OCI-LY3 (cell line): Measurements from ENCODE around the gene RHOB.
"Not testable (repeated sequence)": the region's sequence is repeated elsewhere in the genome, so short reads cannot be mapped to it uniquely, and the experiment has no call there.

Experiments used
- H2AFZ ChIP-seq: fragments of 200-600, 300-600 bp; shearing (Covaris generic); 2 replicates; pipeline ENCODE4 v1.6.0; 2014; ENCODE audit warnings: antibody characterized with exemption, low read depth, low read length
- H3K27ac ChIP-seq: fragments of 200-600, 300-600 bp; sonication (generic); 2 replicates; pipeline ENCODE4 v1.5.1; 2014; ENCODE audit warnings: mild to moderate bottlenecking, low read length, moderate library complexity, mixed read lengths
- H3K27me3 ChIP-seq: fragments of 200-600, 300-600 bp; sonication (generic); 2 replicates; pipeline ENCODE4 v1.6.1; 2014; ENCODE audit warnings: low read depth, low read length, mixed read lengths
- H3K36me3 ChIP-seq: fragments of 200-600, 300-600 bp; sonication (generic); replicated peaks from 2 replicates; pipeline ENCODE3; 2014; ENCODE audit warnings: low read depth, low read length, mixed read lengths
- H3K4me1 ChIP-seq: fragments of 300-600, 200-600 bp; sonication (generic); 2 replicates; pipeline ENCODE4 v1.6.1; 2014; ENCODE audit warnings: low read length, mixed read lengths
- H3K4me2 ChIP-seq: fragments of 200-600, 300-600 bp; sonication (generic); 2 replicates; pipeline ENCODE4 v1.6.1; 2014; ENCODE audit warnings: low read length, mixed read lengths
- H3K4me3 ChIP-seq: fragments of 300-600, 200-600 bp; sonication (generic); 2 replicates; pipeline ENCODE4 v1.5.1; 2014; ENCODE audit warnings: antibody characterized with exemption, mild to moderate bottlenecking, low read length, moderate library complexity
- H3K79me2 ChIP-seq: fragments of 300-600, 200-600 bp; shearing (Covaris generic); 2 replicates; pipeline ENCODE4 v1.6.1; 2014; ENCODE audit warnings: mild to moderate bottlenecking, low read length, mixed read lengths
- H3K9ac ChIP-seq: fragments of 300-600, 200-600 bp; shearing (Covaris generic); 2 replicates; pipeline ENCODE4 v1.6.0; 2014; ENCODE audit warnings: mild to moderate bottlenecking, low read length, moderate library complexity
- H3K9me3 ChIP-seq: fragments of 200-600, 300-600 bp; shearing (Covaris generic); 2 replicates; pipeline ENCODE4 v1.6.1; 2014; ENCODE audit warnings: low read length, mixed read lengths; ENCODE audit not compliant: insufficient read depth
- H4K20me1 ChIP-seq: fragments of 200-600, 300-600 bp; sonication (generic); 2 replicates; pipeline ENCODE4 v1.6.1; 2016; ENCODE audit warnings: low read length, mixed read lengths; ENCODE audit not compliant: insufficient read depth
- EZH2phosphoT487 ChIP-seq: fragments of 200-600 bp; shearing (Covaris generic); IDR thresholded peaks from 2 replicates; pipeline ENCODE4 v1.6.1; 2018; ENCODE audit warnings: antibody characterized with exemption, mixed run types, low read depth
- TF ChIP-seq, protein P1 (sequence below): fragments of 200-600, 300-600 bp; sonication (generic); IDR thresholded peaks from 2 replicates; pipeline ENCODE4 v1.5.1; 2014; ENCODE audit warnings: antibody characterized with exemption, low read length, low read depth

RHOB gene

DNA sequence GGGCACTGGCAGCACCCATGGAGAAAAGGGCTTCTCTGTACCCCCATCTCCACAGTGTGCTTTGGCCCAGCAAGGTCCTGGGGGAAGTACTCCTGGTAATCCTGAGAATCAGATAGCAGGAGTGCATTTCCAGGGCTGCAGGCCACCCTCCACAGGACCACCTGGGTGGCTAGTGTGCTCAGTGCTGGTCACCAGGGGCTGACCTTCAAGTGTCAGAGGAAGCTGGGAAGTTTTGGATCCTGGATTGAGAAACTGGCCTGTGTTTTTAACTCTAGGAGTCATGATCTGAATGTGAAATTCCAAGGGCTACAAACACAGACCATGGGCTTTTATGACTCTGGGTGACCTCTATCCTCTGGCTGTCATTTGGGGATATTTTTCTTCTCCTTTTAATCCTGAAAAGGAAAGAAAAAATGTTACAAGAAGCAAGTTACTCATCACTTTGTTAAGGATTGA lies 9.3 kb downstream of the RHOB start:
- no peak for TF ChIP-seq EZH2phosphoT487
- TF ChIP-seq, protein P1, sequence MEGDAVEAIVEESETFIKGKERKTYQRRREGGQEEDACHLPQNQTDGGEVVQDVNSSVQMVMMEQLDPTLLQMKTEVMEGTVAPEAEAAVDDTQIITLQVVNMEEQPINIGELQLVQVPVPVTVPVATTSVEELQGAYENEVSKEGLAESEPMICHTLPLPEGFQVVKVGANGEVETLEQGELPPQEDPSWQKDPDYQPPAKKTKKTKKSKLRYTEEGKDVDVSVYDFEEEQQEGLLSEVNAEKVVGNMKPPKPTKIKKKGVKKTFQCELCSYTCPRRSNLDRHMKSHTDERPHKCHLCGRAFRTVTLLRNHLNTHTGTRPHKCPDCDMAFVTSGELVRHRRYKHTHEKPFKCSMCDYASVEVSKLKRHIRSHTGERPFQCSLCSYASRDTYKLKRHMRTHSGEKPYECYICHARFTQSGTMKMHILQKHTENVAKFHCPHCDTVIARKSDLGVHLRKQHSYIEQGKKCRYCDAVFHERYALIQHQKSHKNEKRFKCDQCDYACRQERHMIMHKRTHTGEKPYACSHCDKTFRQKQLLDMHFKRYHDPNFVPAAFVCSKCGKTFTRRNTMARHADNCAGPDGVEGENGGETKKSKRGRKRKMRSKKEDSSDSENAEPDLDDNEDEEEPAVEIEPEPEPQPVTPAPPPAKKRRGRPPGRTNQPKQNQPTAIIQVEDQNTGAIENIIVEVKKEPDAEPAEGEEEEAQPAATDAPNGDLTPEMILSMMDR, result no peak
- Histone ChIP-seq H3K9me3 (no peaks in the 10 kb centered on the region), H3K4me3 (no peak overlapping the region), H3K4me1 (no peaks in the 10 kb centered on the region), H3K79me2 (no peaks in the 10 kb centered on the region), H3K27me3 (peaks cover 19% of the 10 kb centered on the region), H3K9ac (no peak overlapping the region), H3K27ac (no peak overlapping the region), H3K4me2 (no peak overlapping the region), H3K36me3 (no peaks in the 10 kb centered on the region), H4K20me1 (no peaks in the 10 kb centered on the region), H2AFZ (no peak overlapping the region)

- no peak overlapping the region for H3K27ac ChIP-seq
- TF ChIP-seq, protein P1, result no peak
- TF ChIP-seq EZH2phosphoT487, result no peak
- no peak overlapping the region for H2AFZ ChIP-seq
- no peak overlapping the region for H3K9ac ChIP-seq
- H4K20me1 ChIP-seq, result no peaks in the 10 kb centered on the region
- H3K36me3 ChIP-seq, result no peaks in the 10 kb centered on the region
- H3K4me3 ChIP-seq, result no peak overlapping the region
- H3K9me3 ChIP-seq, result no peaks in the 10 kb centered on the region
- H3K4me1 ChIP-seq, result no peaks in the 10 kb centered on the region
- peaks cover 19% of the 10 kb centered on the region for H3K27me3 ChIP-seq
- H3K79me2 ChIP-seq, result no peaks in the 10 kb centered on the region
- H3K4me2 ChIP-seq, result no peak overlapping the region
These were observed 10.0 kb downstream of the RHOB start for GRCh38 chr2:20456636-20457426.

DNA sequence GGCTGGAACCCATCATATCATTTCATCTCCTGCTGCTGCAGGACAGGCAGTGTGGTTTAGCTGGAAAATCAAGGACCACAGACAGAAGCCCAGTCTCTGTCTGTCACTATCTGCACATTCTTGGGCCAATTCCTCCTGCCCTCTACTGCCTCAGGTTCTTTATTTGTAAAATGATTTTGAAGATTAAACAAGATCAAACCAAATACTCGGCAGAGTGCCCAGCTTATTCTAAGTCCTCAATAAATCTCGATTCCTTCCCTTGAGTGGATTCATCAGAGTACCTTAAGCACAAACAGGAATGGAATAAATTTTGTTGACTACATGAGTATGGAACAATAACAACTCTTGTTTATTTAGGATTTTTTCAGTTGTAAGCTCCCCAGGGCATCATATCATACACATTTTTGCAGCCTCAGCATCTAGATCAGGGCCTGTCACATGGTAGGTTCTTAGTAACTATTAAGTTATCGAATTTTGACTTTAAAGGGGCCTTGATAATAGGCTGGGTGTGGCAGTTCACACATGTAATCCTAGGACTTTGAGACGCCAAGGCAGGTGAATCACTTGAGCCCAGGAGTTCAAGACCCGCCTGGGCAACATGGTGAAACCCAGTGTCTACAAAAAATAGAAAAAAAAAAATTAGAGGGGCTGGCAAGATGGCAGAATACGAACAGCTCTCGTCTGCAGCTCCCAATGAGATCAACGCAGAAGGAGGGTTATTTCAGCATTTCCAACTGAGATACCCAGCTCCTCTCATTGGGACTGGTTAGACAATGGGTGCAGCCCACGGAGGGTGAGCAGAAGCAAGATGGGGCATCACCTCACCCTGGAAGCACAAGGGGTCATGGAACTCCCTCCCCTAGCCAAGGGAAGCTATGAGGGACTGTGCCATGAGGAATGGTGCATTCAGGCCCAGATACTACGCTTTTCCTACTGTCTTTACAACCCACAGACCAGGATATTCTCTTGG lies 11.1 kb downstream of the RHOB start:
- no peaks in the 10 kb centered on the region for H3K4me1 ChIP-seq
- H4K20me1 ChIP-seq, result no peaks in the 10 kb centered on the region
- no peak overlapping the region for H3K9ac ChIP-seq
- no peaks in the 10 kb centered on the region for H3K79me2 ChIP-seq
- no peak overlapping the region for H3K4me3 ChIP-seq
- H3K27ac ChIP-seq, result no peak overlapping the region
- H3K9me3 ChIP-seq, result no peaks in the 10 kb centered on the region
- no peaks in the 10 kb centered on the region for H3K36me3 ChIP-seq
- peaks cover 17% of the 10 kb centered on the region for H3K27me3 ChIP-seq
- no peak overlapping the region for H2AFZ ChIP-seq
- no peak for TF ChIP-seq EZH2phosphoT487
- TF ChIP-seq, protein P1, result no peak
- H3K4me2 ChIP-seq, result no peak overlapping the region

DNA sequence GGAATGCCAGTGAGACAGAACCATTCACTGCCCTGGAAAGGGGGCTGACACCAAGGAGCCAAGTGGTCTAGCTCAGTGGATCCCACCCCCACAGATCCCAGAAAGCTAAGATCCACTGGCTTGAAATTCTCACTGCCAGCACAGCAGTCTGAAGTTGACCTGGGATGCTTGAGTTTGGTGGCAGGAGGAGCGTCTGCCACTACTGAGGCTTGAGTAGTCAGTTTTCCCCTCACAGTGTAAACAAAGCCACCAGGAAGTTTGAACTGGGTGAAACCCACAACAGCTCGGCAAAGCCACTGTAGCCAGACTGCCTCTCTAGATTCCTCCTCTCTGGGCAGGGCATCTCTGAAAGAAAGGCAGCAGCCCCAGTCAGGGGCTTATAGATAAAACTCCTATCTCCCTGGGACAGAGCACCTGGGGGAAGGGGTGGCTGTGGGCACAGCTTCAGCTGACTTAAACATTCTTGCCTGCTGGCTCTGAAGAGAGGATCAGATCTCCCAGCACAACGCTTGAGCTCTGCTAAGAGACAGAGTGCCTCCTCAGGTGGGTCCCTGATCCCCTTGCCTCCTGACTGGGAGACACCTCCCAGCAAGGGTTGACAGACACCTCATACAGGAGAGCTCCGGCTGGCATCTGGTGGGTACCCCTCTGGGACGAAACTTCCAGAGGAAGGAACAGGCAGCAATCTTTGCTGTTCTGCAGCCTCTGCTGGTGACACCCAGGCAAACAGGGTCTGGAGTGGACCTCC lies 12.0 kb downstream of the RHOB start:
- not testable (repeated sequence) for H3K27ac ChIP-seq, H3K4me3 ChIP-seq, H2AFZ ChIP-seq, H3K4me1 ChIP-seq, H4K20me1 ChIP-seq, H3K9ac ChIP-seq, H3K9me3 ChIP-seq, H3K4me2 ChIP-seq, H3K79me2 ChIP-seq, H3K27me3 ChIP-seq, H3K36me3 ChIP-seq
